GM21619 (cell line): ENCODE measurements around the gene NT5C3A.

Experiments used
- ATAC-seq: cut with Tn5 transposase; IDR thresholded peaks from one replicate; pipeline ENCODE4 v1.9.1; 2021; ENCODE audit not compliant: unreplicated experiment

Gene NT5C3A

DNA sequence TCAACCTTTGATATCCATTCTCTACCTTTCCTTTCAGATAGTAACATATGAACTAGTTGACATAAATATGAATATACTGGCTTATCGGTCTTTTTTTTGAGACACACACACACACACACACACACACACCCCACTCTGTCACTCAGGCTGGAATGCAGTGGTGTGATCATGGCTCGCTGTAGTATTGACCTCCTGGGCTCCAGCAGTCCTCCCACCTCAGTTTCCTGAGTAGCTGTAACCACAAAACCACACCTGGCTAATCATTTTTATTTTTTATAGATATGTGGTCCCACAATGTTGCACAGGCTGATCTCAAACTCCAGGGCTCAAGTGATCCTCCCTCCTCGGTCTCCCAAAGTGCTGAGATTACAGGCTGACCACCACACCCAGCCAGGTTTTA lies 14.2 kb upstream of the NT5C3A start:
- peak; percentile 85 for ATAC-seq

DNA sequence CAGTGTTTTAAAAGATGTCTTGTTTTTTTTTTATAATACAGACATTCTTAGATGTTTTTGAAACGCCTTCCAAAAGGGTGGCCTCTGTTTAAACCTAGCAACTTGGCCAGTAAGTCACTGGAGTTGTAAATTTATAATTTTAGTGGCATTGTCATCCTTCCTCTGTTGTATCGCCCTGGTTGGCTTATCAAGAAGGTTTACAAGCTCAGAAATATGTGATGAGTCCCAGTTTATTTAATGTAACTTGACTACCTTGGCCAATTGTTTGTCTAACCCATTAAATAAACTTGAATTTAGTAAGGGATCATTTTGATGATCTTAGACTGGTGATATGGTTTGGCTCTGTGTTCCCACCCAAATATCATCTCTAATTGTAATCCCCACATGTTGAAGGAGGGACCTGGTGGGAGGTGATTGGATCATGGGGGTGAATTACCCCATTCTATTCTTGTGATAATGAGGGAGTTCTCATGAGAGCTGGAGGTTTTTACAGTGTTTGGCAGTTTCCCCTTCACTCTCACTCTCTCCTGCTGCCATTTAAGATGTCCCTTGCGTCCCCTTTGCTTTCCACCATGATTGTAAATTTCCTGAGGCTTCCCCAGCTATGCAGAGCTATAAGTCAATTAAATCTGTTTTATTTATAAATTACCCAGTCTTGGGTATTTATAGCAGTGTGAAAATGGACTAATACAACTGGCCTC lies 13.4 kb upstream of the NT5C3A start:
- no peak for ATAC-seq

DNA sequence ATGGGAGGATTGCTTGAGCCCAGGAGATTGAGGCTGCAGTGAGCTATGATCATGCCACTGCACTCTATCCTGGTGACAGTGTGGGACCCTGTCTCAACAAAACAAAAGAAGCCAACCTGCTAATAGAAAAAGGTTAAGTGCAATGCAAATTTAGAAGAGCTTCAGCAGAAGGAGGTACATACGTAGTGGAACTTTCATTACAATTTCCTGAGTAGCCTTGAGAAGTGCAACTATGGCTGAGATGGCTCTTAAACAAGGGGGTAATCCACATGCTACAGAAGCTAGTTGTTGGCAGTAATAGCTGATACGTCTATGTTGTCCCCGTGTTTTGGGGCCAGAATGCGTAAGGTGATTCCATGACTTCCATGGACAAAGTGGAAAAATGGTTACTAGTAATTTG lies 10.7 kb upstream of the NT5C3A start:
- ATAC-seq, result no peak

DNA sequence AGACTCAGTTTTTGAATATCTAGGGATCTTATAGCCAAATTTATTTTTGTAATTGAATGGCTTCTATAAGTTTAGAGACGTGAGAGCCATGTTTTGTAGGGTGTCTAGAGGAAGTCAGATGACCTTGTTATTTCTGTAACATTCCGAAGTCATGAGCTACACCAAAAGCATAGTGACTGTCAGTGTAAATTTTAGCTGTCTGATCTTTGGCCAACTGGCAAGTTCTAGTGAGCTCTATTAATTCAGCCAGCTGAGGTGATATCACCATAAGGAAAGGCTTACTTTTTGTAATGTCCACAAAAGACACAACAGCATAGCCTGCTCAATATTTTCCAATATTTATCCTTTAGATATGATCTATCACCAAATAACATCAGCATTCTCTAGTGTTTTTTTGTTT lies 9.9 kb upstream of the NT5C3A start:
- no peak for ATAC-seq

DNA sequence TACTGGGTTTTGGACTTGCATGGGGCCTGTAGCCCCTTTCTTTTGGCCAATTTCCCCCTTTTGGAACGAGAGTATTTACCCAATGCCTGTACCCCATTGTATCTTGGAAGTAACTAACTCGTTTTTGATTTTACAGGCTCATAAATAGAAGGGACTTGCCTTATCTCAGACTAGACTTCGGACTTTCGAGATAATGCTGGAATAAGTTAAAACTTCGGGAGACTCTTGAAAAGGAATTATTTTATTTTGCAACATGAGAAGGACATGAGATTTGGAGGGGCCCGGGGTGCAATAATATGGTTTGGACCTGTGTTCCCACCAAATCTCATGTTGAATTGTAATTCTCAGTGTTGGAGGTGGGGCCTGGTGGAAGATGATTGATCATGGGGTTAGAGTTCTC lies 8.3 kb upstream of the NT5C3A start:
- ATAC-seq, result no peak

DNA sequence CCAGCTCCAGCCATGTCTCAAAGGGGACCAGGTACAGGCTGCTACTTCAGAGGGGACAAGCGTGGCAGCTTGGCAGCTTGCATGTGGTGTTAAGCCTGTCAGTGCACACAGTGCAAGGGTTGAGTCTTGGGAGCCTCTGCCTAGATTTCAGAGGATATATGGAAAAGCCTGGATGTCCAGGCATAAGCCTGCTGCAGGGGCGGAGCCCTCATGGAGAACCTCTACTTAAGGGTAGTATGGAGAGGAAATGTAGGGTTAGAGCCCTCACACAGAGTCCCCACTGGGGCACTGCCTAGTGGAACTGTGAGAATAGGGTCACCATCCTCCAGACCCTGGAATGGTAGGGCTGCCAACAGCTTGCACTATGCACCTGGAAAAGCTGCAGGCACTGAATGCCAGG lies 7.7 kb upstream of the NT5C3A start:
- no peak for ATAC-seq

DNA sequence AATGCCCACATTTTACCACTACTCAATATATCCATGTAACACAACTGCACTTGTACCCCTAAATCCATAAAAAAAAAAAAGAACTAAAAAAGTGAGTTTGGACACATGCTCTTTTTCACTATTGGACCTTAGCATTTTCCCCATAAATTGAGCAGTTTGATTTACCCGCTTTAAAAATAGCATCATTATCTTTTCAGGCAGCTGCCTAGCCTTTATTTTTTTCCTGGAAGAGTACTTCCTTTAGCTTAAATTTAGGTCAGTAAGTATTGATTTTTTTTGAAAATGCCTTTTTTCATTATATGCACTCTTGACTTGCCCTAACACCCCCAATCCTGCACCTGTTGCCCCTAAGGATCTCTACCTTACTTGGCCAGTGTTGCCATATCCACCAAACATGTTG lies 5.3 kb upstream of the NT5C3A start:
- ATAC-seq, result no peak

DNA sequence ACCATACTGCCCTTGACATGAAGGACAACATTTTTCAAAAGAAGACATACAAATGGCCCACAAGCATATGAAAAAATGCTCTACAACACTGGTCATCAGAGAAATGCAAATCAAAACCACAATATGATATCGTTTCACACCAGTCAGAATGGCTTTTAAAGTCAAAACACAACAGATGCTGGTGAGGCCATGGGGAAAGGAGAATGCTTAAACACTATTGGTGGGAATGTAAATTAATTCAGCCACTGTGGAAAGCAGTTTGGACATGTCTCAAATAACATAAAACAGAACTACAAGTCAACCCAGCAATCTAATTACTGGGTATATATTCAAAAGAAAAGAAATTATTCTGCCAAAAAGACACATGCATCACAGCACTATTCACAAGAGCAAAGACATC lies 4.2 kb upstream of the NT5C3A start:
- ATAC-seq, result no peak

DNA sequence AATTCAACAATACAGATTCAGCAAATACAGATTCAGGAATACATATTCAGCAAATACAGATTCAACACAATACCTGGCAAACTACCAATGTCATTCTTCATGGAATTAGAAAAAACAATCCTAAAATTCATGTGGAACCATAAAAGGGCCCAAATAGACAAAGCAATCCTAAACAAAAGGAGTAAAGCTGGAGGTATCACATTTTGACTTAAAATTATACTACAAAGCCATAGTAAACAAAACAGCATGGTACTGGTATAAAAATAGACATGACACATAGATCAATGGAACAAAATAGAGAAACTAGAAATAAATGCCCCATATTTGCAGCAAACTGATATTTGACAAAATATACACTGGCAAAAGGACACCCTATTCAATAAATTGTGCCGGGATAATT lies 3.4 kb upstream of the NT5C3A start:
- ATAC-seq, result no peak

DNA sequence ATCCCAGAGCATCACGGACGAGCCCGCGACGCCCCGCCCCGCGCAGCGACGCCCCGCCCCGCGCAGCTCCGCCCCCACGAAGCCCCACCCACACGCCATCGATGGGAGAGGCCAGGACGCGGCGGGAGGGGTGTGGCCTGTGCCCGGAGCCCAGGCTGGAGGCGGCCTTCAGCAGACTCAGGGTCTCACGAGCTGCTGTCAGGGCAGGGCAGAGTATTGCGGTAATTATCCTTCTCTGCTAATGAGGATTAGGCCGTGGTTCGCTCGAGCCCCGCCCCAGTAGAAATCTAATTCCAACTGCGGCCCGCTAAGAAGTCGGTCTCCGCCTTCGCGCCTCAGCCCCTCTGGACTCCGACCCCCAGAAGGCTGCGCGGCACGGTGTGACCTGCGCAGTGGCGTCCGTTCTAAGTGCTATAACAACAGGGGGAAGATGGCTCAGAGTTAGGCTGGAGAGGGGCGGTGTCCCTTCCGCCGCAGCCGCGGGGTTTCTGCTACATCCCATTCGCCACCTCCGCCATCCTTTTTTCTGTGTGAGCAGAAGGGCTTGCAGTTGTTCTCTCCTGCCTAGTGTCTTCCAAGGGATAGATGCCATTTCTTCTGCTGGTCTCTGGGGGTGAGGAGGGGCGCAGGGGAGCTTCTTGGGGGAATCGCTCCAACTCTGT lies 337 bp upstream of the NT5C3A start:
- ATAC-seq, result peak; percentile 92

DNA sequence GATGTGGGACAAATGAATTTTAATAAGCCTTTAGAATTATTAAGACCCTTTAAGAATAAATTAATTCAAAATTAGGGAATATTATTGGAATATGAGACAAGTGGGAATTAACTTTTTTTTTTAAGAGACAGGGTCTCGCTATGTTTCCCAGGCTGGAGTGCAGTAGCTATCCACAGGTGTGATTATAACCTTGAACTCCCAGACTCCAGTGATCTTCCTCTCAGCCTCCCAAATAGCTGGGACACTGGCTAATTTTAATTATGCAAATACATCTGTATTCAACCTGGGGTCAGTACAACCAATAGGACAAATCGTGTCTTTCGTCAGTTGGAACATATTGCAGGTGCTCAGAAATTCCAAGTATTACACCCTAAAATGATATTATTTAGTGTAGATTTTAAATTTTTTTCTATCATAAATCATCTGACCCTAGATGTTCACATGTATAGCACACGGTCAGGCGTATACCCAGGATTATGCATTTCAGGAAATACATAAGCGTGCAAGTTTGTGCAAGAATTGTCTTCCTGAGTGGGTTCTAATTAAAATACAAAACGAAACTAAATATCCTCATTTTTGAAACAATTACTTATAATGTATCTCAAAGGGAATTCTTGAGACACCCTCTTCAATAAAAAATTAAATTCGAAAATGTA lies 1.2 kb downstream of the NT5C3A start:
- no peak for ATAC-seq

DNA sequence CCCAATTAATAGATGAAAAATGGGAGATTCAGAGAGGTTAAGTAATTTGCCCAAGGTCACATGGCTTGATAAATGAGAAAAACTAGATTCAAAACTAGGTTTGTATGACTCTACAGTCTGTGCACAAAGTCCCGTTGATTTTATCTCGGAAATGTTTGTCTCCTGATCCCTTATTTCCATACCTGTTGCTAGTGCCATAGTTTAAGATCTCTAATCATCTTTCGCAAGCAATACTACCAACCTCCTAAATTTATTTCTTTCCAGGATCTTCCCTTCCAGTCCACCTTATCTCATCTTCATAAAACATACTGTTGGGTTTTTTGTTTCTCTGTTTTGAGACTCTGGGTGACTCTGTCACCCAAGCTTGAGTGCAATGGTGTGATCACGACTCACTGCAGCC lies 2.9 kb downstream of the NT5C3A start:
- ATAC-seq, result no peak

DNA sequence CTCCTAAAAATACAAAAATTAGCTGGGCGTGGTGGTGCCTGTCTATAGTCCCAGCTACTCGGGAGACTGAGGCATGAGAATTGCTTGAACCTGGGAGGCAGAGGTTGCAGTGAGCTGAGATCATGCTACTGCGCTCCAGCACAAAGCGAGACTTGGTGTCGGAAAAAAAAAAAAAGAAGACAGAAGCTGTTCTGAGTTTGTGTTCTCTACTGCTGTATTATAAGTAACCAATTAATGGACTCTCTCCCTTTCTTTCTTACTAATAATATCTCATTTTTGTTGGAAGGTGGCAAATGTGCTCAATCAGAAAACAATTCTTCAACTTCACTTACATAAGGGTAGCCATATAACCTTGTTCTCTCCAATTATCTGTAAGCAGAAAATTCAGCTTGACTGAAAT lies 7.4 kb downstream of the NT5C3A start:
- ATAC-seq, result no peak

DNA sequence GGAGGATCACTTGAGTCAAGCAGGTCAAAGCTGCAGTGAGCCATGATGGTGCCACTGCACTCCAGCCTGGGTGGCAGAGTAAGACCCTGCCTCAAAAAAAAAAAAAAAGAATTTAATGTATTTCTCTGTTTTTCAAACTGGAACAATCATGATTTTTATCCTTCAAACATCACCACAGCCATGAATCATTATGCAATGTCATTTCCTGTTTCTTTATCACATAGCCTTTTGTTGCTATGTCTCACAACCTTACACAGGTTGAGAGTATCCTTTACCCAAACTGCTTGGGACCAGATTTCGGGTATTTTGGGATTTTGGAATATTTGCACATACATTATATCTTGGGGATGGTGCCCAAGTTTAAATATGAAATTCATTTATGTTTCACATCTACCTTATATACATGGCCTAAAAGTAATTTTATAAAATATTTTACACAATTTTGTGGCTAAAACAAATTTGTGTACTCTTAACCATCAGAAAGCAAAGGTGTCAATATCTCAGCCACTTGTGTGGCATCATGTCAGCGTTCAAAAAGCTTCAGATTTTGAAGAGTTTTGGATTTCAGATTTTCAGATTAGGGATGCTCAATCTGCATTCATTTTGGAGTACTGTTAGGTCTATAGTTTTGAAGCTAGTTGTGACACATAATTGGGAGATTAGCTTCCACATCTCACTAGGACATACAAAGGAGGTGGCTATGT lies 8.2 kb downstream of the NT5C3A start:
- peak; percentile 38 for ATAC-seq

DNA sequence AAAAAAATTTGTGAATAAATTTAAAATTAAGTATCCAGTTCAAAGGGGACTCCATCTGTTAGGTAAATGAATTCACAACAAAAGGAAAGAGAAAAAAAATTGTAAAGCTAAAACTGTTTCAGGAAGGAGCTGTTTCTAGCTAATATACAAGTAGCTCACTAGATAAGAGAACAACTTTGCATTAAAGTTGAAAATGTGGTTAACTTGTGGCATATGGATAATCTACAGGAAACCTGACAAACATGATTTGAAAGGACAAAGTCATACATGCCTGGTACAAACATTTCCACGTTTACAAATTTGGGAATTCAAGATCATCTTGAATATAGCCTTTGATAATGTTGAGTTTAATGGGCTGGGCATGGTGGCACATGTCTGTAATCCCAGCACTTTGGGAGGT lies 8.9 kb downstream of the NT5C3A start:
- no peak for ATAC-seq

DNA sequence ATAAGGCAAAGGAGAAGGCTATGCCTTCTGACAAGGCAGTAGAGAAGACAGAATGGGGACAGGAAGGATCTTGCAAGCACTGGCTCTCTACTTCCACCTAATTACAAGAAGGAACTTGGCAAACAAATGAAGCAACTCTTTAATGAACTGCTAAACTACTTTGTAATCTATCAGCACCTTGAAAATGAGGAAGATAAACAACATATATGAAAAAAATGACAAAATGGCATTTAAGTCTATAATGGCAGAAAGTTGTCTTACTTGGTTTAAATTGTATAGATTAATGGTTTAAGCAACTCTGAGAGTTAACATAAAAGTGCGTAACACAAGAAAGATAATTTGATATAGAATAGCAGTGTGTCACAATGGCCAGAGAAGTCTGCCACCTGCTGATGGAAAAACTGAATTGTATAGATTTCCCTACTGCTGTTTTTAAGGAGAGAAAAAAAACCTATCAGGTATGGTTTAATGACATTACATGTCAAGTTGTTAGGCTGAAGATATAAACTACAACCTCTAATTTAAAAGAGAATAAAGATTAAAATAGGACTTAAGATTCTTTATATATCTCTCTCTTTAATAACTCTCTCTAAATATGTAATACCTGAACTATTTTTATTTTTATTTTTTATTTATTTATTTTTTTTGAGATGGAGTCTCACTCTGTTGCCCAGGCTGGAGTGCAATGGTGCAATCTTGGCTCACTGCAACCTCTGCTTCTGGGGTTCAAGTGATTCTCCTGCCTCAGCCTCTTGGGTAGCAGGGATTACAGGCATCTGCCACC lies 11.8 kb downstream of the NT5C3A start:
- ATAC-seq, result no peak

DNA sequence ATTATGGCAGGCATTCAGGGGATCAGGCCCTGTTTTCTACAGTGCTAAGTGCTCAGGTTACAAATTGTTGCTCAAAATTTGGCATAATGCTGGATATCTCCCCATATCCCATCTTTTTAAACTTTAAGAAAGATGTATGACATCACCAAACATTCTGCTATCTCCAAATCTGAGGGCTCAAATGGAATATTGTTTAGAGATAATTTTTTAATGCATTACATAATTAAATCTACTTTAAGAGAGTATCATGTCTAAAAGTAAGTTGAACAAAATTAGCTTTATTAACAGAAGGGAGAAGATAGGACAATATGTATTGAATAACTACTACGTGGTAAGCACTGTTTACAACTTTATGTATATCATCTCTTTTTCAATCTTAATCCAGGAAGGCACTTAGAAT lies 13.9 kb downstream of the NT5C3A start:
- ATAC-seq, result no peak

DNA sequence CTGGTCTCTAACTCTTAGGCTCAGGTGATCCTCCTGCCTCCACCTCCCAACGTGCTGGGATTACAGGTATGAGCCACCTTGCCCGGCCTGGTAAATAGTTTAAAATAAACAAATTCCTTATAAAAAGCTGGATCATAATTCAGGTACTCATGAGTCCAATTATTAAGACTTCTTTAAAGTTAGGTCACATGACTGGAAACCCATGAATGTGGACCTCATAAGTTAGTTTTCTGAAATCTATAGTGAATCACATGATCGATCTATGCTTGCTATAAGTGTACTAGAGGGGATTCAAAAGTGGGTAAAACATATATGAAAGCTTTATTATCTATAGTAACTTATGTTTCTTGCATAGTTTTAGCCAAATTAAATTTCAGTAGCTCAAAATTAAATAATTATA lies 14.3 kb downstream of the NT5C3A start:
- no peak for ATAC-seq

DNA sequence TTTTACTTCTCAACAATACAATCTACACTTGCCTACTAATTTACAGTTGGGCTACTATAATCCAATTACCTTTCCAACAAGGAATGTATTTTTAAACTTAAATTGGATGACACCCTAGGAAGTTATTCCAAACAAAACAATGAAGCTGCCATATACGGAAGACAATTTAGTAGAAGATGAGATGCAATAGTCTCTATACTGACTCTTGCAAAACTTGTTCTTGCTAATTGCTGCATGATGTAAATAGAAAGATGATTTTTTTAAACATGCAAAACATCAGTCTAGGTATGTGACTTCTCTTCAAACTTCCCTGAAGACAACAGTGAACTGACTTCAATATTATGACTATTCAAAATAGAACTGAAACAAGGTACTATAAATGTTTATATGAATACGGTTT lies 17.6 kb downstream of the NT5C3A start:
- peak; percentile 39 for ATAC-seq

DNA sequence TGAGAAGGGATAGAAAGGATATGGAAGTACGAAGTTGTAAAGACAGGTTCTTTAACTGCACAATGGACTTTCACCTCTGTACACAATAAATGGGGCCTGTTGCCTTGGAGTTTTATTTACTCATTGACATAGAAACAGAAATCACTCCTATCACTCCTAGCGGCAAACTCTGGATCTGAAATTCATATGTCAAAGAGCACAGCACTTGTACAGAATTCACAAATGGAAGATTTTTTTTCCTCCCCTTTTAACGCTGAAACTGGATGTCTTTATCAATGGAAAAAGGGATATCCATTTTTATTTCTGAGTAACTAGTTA lies 18.2 kb downstream of the NT5C3A start:
- no peak for ATAC-seq
